SHP77 treated with DMSO at 0.1 percent for 48 hours (cell line): ENCODE measurements around the gene ZNF813.
"Not testable (repeated sequence)": the region's sequence is repeated elsewhere in the genome, so short reads cannot be mapped to it uniquely, and the experiment has no call there.

Source experiments
- DNase-seq: peaks from one replicate; lab custom pipeline; 2025; lab: John Stamatoyannopoulos, UW

The ZNF813 gene

DNA sequence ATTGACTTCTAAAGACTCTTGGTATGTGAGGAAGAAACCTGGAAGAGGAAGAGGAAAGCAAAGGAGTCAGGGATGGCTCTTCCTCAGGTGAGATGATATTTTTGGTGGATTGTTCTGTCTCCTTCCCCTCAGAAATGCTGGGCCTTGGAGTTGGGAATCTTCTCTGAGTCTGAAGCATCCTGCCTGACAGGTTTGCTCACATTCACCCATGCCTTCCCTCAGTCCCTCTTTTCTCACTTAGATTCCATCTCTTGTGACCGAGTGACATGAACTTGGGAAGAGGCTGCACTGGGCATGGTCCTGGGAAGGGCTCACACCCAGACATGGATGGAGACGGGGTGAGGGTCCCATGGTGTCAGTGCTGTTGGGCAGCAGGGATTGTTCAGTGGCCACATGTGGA is 16.2 kb downstream of the ZNF813 start:
- not testable (repeated sequence) for DNase-seq

DNA sequence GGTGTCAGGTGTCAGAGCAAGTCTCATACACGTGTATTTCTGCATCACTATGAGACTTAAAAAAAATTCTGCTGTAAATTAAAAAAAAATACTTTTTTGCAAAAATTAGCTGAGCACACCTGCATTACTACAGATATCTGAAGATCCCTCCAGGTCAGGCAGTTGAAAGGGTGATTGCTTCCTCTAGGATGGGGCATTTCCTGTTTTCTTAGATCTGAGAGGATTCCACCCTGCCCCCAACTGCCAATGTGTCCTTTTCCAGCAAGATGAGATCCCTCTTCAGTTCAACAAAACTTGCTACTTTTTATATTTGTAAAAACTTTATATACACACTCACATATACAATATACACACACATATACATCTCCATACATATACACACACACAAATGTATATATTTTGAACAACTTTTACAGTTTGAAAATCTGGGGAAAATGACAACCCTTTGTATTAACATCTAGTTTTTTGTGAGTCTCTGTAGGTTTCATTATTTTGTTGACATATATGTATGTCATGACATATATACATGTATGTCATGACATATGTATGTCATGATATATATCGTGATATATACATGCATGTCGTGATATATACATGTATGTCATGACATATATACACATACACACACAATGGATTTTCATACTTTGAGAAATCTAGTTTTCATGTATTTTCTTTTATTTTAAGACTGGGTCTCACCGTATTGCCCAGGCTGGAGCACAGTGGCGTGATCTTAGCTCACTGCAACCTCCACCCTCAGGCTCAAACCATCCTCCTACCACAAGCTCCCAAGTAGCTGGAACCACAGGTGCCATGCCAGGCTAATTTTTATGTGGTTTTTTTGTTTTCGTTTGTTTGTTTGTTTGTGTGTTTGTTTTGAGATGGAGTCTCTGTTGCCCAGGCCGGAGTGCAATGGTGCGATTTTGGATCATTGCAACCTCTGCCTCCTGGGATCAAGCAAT is 17.8 kb downstream of the ZNF813 start:
- DNase-seq, result no peak

DNA sequence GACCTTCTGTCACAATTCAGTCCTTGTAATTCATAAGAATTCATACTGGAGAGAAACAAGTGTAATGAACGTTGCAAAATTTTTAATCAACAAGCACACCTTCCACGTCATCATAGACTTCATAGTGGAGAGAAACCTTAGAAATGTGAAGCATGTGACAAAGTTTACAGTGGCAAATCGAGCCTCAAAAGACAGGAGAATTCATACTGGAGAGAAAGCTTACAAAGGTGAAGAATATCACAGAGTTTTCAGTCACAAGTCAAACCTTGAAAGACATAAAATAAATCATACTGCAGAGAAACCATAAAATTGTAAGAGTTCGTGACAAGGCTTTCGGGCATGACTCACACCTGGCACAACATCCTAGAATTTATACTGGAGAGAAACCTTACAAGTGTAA is 24.6 kb downstream of the ZNF813 start:
- no peak for DNase-seq

DNA sequence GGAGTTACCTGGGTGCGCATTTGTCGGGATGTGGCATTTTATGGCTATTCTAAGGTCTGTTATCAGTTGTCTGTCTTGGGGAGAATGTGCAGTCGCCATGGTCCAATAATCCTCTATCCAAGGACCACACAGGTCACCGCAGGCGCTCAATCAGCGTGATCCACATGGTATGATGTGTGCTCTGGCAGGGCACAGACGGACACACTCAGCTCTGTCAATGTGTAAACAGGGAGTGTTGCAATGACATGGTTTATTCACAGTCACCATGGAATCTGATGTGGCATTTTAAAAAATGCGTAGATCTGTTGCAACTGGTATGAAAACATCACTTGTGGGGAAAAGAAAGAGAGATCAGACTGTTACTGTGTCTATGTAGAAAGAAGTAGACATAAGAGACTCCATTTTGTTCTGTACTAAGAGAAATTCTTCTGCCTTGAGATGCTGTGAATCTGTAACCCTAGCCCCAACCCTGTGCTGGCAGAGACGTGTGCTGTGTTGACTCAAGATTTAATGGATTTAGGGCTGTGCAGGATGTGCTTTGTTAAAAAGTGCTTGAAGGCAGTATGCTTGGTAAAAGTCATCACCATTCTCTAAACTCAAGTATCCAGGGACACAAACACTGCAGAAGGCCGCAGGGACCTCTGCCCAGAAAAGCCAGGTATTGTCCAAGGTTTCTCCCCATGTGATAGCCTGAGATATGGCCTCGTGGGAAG is 29.9 kb downstream of the ZNF813 start:
- not testable (repeated sequence) for DNase-seq

DNA sequence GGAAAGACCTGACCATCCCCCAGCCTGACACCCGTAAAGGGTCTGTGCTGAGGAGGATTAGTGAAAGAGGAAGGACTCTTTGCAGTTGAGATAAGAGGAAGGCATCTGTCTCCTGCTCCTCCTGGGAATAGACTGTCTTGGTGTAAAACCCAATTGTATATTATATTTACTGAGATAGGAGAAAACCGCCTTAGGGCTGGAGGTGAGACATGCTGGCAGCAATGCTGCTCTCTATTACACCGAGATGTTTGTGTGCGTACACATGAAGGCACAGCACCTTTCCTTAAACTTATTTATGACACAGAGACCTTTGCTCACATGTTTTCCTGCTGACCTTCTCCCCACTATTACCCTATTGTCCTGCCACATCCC is 30.5 kb downstream of the ZNF813 start:
- DNase-seq, result not testable (repeated sequence)

DNA sequence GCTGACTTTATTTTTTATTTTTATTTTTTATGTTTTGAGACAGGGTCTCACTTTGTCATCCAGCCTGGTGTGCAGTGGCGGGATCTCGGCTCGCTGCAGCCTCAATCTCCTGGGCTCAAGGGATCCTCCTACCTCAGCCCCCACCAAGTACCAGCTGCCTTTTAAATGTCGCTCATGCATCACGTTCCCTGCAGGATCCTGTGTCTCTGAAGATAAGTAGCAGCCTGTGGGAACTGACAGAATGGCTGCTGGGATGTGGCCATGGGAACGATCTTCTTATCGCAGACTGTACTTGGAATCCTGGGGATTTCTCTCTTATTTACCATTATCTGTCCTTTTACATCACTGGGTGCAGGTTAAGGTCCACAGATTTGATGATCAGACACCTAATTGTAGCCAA is 35.6 kb downstream of the ZNF813 start:
- DNase-seq, result not testable (repeated sequence)

DNA sequence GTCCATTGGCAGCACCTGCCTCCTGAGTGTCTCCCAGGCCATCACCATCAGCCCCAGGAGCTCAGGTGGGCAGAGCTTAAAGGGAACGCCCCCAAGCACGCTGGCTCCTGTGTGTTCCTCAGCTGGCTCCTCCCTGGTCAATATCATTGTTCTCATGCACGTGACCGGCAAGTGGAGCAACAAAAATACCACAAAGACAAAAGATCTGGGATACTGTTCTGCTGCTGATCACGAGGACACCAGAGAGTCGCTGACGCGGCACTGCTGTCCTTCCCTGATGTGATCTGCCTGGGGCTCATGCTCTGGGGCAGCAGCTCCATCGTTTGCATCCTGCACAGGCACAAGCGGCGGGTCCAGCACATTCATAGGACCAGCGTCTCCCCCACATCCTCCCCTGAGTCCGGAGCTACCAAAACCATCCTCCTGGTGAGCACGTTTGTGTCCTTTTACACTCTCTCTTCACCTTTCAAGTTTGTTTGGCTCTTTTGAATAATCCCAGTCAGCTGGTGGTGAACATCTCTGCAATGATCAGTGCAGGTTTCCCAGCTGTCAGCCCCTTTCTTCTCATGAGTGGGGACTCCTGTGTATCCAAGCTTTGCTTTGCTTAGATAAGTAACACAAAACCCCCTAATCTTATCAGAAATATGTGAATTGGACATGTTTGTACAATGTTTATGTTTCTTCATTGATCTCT is 36.3 kb downstream of the ZNF813 start:
- DNase-seq, result not testable (repeated sequence)

DNA sequence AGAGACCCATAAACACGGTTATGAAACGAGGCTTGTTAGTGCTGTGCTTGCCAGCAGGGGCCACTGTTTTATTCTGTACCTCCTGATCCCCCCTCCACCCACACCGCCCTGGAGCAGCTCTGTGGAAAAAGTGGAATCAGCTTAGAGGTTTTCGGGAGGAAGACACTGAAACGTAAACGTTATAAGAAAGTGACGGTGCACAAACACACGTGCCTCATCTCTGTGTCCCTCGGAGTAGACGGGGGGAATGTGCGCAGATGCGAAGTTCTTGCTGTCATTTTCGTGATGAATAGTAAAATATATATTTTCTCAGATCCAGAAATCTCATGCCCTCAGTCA is 36.8 kb downstream of the ZNF813 start:
- DNase-seq, result not testable (repeated sequence)

DNA sequence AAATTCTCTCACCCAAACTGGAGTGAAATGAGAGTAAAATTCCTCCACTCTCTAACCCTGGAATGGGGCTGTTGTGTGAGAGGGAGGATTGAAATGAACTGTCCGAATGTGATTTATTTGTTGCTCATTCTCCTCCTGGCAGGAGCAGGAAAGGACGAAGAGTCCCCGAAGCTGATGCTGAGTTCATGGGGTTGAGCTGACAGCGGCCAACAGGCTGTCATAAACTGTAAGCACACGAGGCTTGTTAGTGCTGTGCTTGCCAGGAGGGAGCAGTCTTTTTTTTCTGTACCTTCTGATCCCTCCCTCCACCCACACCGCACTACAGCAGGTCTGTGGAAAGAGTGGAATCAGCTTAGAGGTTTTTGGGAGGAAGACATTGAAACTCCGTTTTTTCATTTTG is 37.4 kb downstream of the ZNF813 start:
- DNase-seq, result no peak

DNA sequence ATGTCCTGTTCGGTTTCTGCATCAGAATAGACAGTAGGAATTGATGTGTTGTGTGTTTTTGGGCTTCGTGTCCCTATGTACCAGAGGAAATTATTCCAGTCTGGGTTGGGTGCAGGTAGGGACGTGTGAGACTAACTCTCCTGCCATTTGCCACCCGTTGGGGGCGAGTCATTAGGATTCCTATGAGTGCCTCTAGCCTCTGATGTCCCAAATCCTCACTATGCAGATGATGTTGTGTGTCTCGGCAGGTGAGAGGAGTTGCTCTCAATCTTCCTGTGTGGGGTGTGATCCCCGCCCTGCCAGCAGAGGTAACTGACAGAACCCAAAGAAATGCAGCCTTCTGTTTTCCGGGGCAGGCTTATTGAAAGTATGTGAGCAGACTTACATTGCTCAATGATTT is 39.2 kb downstream of the ZNF813 start:
- no peak for DNase-seq

DNA sequence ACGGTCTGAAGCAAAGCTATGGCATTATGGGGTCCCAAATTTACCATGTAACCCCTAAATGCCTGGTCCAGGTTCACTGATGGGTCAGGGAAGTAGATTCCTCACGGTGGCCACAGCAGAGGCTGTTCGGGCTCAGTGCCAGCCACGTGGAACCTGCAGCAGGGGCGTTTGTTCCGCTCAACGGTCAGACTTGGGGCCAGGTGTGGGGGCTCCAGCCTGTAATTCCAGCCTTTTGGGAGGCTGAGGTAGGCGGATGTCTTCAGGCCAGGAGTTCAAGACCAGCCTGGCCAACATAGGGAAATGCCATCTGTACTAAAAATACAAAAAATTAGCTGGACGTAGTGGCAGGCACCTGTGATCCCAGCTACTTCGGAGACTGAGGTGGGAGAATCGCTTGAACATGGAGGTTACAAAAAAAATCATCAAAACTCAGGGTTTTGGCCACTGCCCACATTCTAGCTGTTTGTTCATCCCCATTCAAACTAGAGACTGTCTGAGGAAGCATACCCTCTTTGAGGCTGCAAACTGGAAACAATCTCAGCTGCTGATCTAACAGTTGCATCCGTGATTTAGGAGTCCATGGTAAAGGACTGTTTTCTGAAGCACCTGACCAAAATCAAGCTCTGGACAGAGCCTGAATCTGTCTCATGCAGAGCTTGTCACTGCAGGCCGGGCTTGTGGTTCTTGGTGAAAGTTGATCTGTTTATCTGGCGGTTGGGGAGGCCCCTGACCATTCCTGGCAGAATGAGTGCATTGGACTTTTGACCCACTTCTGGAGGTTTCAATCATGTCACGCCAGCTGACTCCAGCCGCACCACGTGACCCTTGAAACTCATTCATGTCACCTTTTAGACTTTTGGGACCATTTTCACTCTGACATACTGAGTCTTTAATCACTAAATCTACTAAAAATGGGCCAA is 40.2 kb downstream of the ZNF813 start:
- no peak for DNase-seq

DNA sequence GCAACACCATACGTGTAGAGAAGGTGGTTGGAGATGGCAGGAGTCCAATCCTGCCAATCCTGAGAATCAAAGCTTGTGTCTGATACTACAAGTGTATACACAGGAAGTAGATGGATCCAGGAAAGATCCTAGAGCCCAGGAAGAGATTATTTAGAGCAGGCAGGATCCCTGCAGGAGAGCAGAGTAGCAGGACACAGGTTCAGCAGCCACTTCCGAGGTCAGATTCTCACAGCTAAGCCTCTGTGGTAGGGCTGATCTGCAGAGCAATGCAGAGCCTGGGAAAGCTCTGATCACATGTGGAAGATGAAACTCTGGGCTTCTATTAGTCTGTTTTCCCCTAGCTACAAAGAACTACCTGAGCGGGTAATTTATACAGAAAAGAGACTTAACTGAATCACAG is 41.9 kb downstream of the ZNF813 start:
- DNase-seq, result no peak

DNA sequence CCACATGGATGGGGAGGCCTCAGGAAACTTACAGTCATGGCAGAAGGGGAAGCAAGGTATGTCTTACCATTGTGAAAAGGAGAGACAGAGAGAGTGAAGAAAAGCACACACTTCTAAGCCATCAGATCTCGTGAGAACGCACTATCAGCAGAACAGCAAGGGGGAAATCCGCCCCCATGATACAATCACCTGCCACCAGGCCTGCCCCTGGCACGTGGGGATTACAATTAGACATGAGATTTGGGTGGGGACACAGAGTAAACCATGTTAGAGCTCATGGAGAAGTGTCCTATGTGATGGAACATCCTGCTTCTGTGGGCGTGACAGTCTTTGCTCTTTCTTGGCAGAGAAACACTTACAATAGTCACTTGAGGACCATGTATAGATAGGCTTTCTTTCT is 42.3 kb downstream of the ZNF813 start:
- DNase-seq, result no peak

DNA sequence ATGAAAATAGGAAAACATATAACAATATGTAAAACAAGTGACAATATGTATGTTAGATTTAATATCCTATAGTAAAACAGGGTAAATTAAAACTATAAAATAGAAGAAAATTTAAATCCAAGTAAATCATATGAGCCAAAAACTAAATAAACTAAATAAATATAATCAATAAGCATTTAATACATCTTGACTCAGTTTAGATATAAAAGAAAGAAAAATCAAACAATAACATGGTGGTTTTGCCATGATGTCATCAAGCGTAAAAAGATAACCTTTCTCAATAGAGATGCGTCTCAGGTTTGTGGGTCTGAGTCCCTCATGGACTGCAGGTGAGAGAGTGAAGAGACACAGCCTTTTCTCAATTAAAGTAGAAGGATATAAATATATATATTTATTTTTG is 43.8 kb downstream of the ZNF813 start:
- no peak for DNase-seq

DNA sequence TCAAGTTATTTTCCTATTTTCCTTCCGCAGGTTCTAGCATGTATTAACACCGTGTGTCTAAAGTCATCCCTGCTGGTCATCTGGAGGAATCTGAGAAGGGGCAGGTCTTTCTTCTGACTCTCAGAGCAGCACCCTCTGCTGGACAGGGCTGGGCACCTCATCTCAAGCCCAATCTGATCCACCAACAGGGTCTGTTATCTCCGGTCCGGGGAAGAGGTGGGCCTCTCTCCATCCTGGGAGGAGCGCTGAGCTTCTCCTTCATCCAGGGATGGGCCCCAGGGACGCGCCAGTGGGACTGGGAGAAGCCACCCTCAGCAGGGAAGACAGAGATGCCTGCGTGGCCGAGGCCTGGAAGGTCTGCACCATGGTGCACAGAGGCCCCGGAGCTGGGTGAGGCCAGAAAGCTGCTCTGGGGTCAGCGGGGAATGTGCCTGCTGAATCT is 44.4 kb downstream of the ZNF813 start:
- peak; percentile 16 for DNase-seq

DNA sequence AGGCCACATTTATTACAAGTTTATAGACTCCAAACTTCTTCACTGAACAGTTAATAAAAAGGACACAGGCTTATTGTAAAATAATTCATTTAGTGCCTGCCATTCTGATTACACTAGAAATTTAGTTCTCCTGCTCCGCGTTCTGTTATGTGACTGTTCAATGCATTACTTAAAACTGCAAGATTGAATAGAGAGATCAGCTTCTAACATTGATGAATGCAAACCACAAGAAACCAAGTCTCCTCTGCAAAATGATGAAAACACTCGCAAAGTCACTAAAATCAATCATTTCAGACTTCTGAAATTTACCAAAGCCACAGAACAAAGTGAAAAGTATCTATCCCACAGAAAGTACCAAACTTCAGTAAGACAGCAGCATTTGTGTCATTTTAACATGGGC is 47.5 kb downstream of the ZNF813 start:
- DNase-seq, result not testable (repeated sequence)

DNA sequence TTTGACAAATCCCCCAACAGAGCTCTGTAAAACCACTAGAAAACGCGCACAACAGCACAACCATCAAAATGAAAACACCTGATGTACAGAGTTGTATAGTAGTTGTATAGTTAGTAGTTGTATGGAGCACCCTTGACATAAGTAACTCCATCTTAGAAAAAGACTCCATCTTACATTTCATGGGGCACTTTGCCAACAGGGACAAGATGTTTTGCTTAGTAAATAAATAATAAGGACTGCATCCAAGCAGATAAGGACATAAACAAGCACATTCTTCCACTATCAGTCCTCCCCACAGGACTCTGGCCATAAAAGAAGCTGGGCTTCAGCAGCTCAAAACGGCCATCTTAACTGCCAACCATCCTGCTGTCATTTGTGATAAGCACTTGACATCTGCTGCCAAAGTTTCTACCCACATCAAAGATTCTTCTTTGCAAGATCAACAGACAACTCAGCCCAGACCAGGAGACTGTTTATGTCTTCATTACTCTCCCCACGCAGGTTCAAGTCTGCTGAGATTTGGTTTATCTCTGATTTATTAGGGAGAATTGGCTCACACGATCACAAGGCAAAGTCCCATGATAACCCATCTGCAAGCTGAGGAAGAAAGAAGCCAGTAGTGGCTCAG is 49.7 kb downstream of the ZNF813 start:
- DNase-seq, result no peak

DNA sequence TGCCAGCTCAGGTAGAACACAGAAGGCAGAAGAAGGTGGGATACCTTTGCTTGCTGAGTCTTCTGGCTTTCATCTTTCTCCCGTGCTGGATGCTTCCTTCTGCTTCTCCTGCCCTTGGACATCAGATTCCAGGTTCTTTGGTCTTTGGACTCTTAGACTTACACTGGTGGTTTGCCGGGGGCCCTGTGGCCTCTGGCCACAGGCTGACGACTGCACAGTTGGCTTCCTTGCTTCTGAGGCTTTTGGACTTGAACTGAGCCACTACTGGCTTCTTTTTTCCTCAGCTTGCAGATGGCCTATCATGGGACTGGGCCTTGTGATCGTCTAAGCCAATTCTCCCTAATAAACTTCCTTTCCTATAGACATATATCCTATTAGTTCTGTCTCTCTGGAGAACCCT is 50.6 kb downstream of the ZNF813 start:
- no peak for DNase-seq

DNA sequence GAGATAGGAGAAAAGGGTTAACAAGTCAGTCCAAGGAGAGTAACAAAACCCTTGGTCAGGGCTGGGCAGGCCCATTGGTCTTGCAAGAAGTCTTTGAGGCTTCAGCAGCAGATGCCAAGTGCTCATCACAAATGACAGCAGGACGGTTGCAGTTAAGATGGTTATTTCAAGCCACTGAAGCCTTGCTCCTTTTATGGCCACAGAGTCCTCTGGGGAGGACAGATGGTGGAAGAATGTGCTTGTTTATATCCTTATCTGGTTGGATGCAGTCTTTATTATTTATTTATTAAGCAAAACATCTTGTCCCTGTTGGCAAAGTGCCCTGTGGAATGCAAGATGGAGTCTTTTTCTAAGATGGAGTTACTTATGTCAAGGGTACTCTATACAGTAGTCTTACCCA is 51.2 kb downstream of the ZNF813 start:
- DNase-seq, result no peak

DNA sequence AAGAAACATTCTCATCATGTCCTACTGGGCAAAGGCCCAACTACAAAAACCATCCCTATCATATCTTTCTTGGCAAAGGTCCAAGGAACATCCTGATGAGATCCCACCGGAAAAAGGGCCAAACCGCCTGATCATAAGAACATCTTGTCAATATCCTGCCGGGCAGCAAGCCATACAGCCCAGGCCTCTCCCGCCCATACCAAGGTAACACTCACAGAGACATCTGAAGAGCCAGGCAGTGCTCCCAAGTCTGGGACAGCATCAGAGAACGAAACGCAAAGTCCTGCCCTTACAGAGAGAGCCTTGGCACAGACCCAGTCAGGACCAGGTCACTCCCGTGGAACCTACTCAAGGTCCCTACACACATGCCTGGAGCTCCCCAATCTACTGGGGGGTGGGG is 51.9 kb downstream of the ZNF813 start:
- no peak for DNase-seq

DNA sequence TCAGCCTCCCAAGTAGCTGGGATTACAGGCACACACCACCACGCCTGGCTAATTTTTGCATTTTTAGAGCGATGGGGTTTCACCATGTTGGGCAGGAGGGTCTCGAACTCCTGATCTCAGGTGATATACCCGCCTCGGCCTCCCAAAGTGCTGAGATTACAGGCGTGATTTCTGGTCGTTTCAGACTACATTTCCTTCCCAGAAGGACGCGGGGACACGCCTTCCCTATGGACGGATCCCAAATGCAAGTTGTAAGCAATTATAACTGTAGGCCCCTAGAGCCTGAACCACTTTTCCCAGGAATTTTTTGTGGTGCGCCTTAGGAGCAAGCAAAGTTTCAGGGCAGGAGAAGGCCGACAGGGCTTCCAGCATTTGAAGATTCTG is 52.6 kb downstream of the ZNF813 start:
- no peak for DNase-seq
